ENCODE results near the gene TRIM47. TPM values are rescaled to one million over a fixed set of nuclear protein-coding genes. Genes with fewer than 3 reads are reported as not detected.

Gene TRIM47
- total RNA-seq, 1 experiment from 2014 or later = 125 TPM

DNA sequence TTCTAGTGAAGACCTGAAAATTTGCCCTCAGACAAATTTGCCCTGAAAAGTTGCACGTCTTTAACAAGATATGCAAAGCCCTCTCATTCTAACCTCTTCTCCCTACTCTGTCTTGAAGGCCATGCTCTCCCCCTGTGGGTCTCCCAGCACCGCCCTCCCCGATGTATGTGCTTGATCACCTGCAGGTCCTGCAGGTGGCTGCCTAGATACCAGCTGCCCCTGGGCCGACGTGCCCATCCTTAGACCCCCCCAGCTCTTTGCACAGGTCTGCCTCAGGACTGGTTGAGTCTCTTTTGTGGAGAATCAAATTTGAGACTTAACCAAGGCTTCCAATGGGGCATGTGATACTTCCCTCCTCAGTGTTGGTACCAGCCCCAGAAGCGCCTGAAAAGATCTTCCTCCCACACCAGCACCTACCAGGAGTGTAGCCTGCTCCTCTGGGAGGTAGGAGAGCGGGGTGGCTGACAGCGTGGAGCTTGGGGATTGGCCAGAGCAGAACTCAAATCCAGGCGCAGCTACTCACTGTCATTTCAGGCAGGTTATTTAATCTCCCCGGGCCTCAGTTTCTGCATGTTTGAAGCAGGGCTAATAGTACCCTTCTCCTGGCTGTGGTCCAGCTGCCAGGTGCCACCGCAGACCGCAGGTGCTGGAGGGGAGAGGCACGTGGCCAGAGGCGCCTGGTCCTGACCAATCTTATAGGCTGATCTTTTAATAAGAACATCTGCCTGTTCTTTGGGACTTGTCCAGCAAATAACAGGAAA, 30.9 kb upstream of the TRIM47 start:
- Histone ChIP-seq H3K9me3 (ENCODE audit: control insufficient read depth, insufficient read depth, low read depth, low read length) (no peaks in the 10 kb centered on the region), H3K4me3 (ENCODE audit: low read depth in 2 of 2, low read length in 2 of 2) (no peak overlapping the region), H3K4me1 (ENCODE audit: control insufficient read depth, insufficient read depth, low read length) (peaks cover 4% of the 10 kb centered on the region), H3K27ac (ENCODE audit: low read length) (no peak overlapping the region), H3K27me3 (ENCODE audit: control insufficient read depth, insufficient read depth, low read length) (no peaks in the 10 kb centered on the region), H3K36me3 (ENCODE audit: control insufficient read depth, insufficient read depth, low read length) (peaks cover under 1% of the 10 kb centered on the region; the same call in 1 of the 2 replicates)
- POLR2A ChIA-PET = interaction anchor here (0.6 kb wide), 2 partner anchors 186 to 1065 kb away, joined by 3 to 15 read pairs; no protein-coding TSS in a partner anchor
- in situ Hi-C loops (cut with HindIII; ENCODE audit: low pct_unique_long_range_greater_than_20kb, low sequenced_read_pairs) (no loop called here), intact Hi-C loops (cut with micrococcal nuclease; ENCODE audit: unreplicated experiment) (loop anchor here (5.0 kb wide), 1 partner anchor 93 kb away; the partner anchor contains the start of gene CDK3)
- ATAC-seq (no peak), DNase-seq (ENCODE audit: low read depth, low spot score) (no peak)
- TF ChIP-seq TCF7L2 (IDR thresholded peaks at IDR 0.05; ENCODE audit: low read depth, low read length) = no peak
- TF ChIP-seq, protein P1, sequence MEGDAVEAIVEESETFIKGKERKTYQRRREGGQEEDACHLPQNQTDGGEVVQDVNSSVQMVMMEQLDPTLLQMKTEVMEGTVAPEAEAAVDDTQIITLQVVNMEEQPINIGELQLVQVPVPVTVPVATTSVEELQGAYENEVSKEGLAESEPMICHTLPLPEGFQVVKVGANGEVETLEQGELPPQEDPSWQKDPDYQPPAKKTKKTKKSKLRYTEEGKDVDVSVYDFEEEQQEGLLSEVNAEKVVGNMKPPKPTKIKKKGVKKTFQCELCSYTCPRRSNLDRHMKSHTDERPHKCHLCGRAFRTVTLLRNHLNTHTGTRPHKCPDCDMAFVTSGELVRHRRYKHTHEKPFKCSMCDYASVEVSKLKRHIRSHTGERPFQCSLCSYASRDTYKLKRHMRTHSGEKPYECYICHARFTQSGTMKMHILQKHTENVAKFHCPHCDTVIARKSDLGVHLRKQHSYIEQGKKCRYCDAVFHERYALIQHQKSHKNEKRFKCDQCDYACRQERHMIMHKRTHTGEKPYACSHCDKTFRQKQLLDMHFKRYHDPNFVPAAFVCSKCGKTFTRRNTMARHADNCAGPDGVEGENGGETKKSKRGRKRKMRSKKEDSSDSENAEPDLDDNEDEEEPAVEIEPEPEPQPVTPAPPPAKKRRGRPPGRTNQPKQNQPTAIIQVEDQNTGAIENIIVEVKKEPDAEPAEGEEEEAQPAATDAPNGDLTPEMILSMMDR (IDR thresholded peaks at IDR 0.05) = no peak
- no peak for TF ChIP-seq POLR2AphosphoS5 (IDR thresholded peaks at IDR 0.05; ENCODE audit: low read depth, low read length)
- CTCF ChIA-PET = interaction anchor here (0.6 kb wide), 2 partner anchors 21 to 91 kb away, joined by 3 to 4 read pairs; partner anchors contain the start of gene CDK3
- no TSS peak for BruUV-seq (replicated peaks)

DNA sequence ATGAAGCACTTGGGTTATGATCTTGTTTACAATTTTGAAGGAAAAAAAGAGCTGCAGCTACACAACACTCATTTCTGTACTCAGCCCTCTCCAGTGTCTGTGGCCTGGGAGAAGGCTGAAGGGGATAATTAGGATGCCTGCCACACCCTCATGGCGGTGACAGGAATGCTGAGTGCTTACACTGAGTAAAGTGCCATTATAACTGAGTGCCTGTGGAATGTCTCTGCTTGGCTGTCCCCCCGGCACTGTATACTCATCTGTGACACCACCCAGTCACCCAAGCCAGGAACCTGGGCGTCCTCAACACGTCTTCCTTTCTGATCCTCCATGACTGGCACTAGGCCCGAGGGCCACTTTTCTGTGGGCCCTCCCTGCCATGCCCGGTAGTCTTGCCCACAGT, 29.8 kb upstream of the TRIM47 start:
- POLR2A ChIA-PET = no interaction called here
- Histone ChIP-seq H3K4me3 (ENCODE audit: low read depth in 2 of 2, low read length in 2 of 2) (no peak overlapping the region), H3K27me3 (ENCODE audit: control insufficient read depth, insufficient read depth, low read length) (no peaks in the 10 kb centered on the region), H3K4me1 (ENCODE audit: control insufficient read depth, insufficient read depth, low read length) (peaks cover 11% of the 10 kb centered on the region), H3K36me3 (ENCODE audit: control insufficient read depth, insufficient read depth, low read length) (peaks cover 4% of the 10 kb centered on the region; the same call in 1 of the 2 replicates), H3K27ac (ENCODE audit: low read length) (no peak overlapping the region), H3K9me3 (ENCODE audit: control insufficient read depth, insufficient read depth, low read depth, low read length) (no peaks in the 10 kb centered on the region)
- DNase-seq (ENCODE audit: low read depth, low spot score) = no peak
- in situ Hi-C loops (cut with HindIII; ENCODE audit: low pct_unique_long_range_greater_than_20kb, low sequenced_read_pairs) = no loop called here
- intact Hi-C loops (cut with micrococcal nuclease; ENCODE audit: unreplicated experiment) = loop anchor here (5.0 kb wide), 1 partner anchor 94 kb away; the partner anchor contains the start of gene CDK3
- TF ChIP-seq SIN3A (IDR thresholded peaks at IDR 0.05; ENCODE audit: borderline replicate concordance, insufficient read depth, low read depth, low read length) (no peak), TCF7L2 (IDR thresholded peaks at IDR 0.05; ENCODE audit: low read depth, low read length) (no peak), POLR2AphosphoS5 (IDR thresholded peaks at IDR 0.05; ENCODE audit: low read depth, low read length) (no peak)
- TF ChIP-seq, protein P1 (IDR thresholded peaks at IDR 0.05) = no peak
- TF ChIP-seq, protein P2, sequence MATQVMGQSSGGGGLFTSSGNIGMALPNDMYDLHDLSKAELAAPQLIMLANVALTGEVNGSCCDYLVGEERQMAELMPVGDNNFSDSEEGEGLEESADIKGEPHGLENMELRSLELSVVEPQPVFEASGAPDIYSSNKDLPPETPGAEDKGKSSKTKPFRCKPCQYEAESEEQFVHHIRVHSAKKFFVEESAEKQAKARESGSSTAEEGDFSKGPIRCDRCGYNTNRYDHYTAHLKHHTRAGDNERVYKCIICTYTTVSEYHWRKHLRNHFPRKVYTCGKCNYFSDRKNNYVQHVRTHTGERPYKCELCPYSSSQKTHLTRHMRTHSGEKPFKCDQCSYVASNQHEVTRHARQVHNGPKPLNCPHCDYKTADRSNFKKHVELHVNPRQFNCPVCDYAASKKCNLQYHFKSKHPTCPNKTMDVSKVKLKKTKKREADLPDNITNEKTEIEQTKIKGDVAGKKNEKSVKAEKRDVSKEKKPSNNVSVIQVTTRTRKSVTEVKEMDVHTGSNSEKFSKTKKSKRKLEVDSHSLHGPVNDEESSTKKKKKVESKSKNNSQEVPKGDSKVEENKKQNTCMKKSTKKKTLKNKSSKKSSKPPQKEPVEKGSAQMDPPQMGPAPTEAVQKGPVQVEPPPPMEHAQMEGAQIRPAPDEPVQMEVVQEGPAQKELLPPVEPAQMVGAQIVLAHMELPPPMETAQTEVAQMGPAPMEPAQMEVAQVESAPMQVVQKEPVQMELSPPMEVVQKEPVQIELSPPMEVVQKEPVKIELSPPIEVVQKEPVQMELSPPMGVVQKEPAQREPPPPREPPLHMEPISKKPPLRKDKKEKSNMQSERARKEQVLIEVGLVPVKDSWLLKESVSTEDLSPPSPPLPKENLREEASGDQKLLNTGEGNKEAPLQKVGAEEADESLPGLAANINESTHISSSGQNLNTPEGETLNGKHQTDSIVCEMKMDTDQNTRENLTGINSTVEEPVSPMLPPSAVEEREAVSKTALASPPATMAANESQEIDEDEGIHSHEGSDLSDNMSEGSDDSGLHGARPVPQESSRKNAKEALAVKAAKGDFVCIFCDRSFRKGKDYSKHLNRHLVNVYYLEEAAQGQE (IDR thresholded peaks at IDR 0.05; ENCODE audit: insufficient read depth in 1 of 2, low read depth in 2 of 2, low read length in 1 of 2) = no peak
- no TSS peak for BruUV-seq (replicated peaks)
- CTCF ChIA-PET = no interaction called here
- ATAC-seq = no peak
